Measurements from ENCODE around the gene DHDDS.

GRCh38 chr1:26452459-26453183 is 20.5 kb downstream of the DHDDS start:
- TF ChIP-seq EZH2 (IDR thresholded peaks at IDR 0.05), result no peak
- no peak for TF ChIP-seq POLR2AphosphoS5 (IDR thresholded peaks at IDR 0.05; ENCODE audit: borderline replicate concordance, low read depth, low read length)
- TF ChIP-seq FOXP2 (optimal IDR thresholded peaks at IDR 0.05; ENCODE audit: control extremely low read depth, extremely low read length, insufficient read depth), result no peak
